Adrenal gland (tissue), 5 donors: ENCODE measurements around the gene RHEB.

ENCODE experiments used
- POLR2A ChIP-seq, 2 donors: fragments of 450-650 bp; IDR thresholded peaks; one replicate each; pipeline ENCODE4 v1.6.1; 2017; ENCODE audit warnings: antibody characterized with exemption in 2 of 2, mild to moderate bottlenecking in 2 of 2, moderate library complexity in 1 of 2
- TF ChIP-seq, protein P1 (sequence below), 6 experiments: fragments of 450-650 bp in 4 of 6; fragments of 200-600 bp in 2 of 6; sonication (generic) in 1 of 6; IDR thresholded peaks; 1 replicate in 5 of 6; 2 replicates in 1 of 6; pipeline versions ENCODE4 v1.5.1 to v1.8.0; 2016 to 2021; ENCODE audit warnings: antibody characterized with exemption in 6 of 6, mild to moderate bottlenecking in 2 of 6, moderate library complexity in 1 of 6
- donor health status: DM: no; HTN: no; CAD: no.

DNA sequence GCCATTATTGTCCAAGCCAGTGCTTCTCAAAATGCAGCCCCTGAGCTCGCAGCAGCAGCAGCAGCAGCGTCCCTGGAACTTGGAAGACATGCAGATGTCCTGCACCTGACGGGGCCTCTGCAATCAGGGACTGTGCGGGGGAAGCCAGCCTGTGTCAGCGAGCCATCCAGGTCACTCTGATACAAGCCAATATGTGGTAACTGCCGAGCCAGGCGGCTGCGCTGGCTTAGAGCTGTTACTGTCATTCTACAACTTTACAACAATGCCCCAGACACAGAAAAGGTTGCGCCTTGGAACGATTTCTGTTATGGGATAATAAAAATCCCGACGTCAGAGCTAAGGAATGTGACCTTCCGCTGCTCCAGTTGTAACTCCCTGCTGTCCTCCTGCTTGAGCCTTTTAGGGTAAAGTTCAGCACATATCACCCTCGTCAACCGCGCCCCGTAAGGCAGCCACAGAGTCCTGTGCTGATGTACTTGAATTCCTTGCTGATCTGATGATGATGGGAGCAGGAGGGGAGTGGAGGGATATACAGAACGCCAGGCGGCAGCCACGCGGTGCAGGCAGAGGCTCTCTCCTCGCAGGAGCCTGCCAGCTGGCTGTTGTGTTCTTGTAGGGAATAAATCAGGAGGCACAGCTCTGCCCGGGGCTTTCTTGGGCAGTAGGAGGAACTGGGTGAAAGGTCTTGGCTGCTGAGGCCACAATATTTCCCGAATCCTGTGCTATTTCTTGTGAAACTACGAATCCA is 59.8 kb downstream of the RHEB start:
- TF ChIP-seq, protein P1, sequence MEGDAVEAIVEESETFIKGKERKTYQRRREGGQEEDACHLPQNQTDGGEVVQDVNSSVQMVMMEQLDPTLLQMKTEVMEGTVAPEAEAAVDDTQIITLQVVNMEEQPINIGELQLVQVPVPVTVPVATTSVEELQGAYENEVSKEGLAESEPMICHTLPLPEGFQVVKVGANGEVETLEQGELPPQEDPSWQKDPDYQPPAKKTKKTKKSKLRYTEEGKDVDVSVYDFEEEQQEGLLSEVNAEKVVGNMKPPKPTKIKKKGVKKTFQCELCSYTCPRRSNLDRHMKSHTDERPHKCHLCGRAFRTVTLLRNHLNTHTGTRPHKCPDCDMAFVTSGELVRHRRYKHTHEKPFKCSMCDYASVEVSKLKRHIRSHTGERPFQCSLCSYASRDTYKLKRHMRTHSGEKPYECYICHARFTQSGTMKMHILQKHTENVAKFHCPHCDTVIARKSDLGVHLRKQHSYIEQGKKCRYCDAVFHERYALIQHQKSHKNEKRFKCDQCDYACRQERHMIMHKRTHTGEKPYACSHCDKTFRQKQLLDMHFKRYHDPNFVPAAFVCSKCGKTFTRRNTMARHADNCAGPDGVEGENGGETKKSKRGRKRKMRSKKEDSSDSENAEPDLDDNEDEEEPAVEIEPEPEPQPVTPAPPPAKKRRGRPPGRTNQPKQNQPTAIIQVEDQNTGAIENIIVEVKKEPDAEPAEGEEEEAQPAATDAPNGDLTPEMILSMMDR (IDR thresholded peaks at IDR 0.05) = peak in 5 of 6 experiments; percentile 13 to 45 (median 26)
- peak; percentile 18 to 87 for TF ChIP-seq POLR2A (IDR thresholded peaks at IDR 0.05)
